HEK293 (cell line): ENCODE measurements around the gene DCAF7.

Experiments used
- CTCF ChIA-PET: fragments of 350-600 bp; formaldehyde crosslinking; extraction: SDS; loops from one replicate; lab custom pipeline; 2021; ENCODE audit warnings: antibody characterized with exemption; lab: Yijun Ruan, JAX
- POLR2A ChIA-PET: fragments of 300-600 bp; formaldehyde crosslinking; extraction: SDS; loops from one replicate; lab custom pipeline; 2020; ENCODE audit warnings: antibody characterized with exemption, inconsistent platforms; lab: Yijun Ruan, JAX
- H3K27ac ChIP-seq: fragments of 200-500 bp; sonication (Bioruptor generic); 2 replicates; pipeline ENCODE4 v1.5.1; 2014; ENCODE audit warnings: low read depth, low read length, control low read depth, inconsistent platforms; ENCODE audit errors: extremely low read depth
- H3K36me3 ChIP-seq, 2 experiments: fragments of 200-500 bp in 1 of 2; sonication (Bioruptor generic) in 1 of 2; 1 replicate in 1 of 2; 2 replicates in 1 of 2; pipeline ENCODE4 v1.5.1; 2014 to 2017; ENCODE audit warnings: inconsistent platforms in 2 of 2, low read length in 2 of 2; ENCODE audit not compliant: control insufficient read depth in 2 of 2, insufficient read depth in 1 of 2
- H3K4me1 ChIP-seq: fragments of 200-500 bp; sonication (Bioruptor generic); 2 replicates; pipeline ENCODE4 v1.5.1; 2014; ENCODE audit warnings: mild to moderate bottlenecking, low read length, inconsistent platforms; ENCODE audit not compliant: control insufficient read depth, insufficient read depth
- H3K4me3 ChIP-seq: 2 replicates; pipeline ENCODE4 v1.5.1; 2011; ENCODE audit warnings: low read depth, mild to moderate bottlenecking, control low read depth, low read length, moderate library complexity
- H3K9me3 ChIP-seq: fragments of 200-500 bp; sonication (Bioruptor generic); 2 replicates; pipeline ENCODE4 v1.5.1; 2014; ENCODE audit warnings: low read depth, low read length, inconsistent platforms; ENCODE audit not compliant: control insufficient read depth, insufficient read depth
- HOXC10 ChIP-seq: sonication (generic); formaldehyde crosslinking; IDR thresholded peaks from 2 replicates; pipeline ENCODE4 v1.8.1; 2023; ENCODE audit warnings: mild to moderate bottlenecking, missing genetic modification reagents
- KLF10 ChIP-seq: fragments of 450-650 bp; IDR thresholded peaks from 2 replicates; pipeline ENCODE4 v1.5.1; 2018; ENCODE audit warnings: missing biosample characterization, mild to moderate bottlenecking, missing genetic modification characterization
- PRDM10 ChIP-seq: fragments of 450-650 bp; formaldehyde crosslinking; IDR thresholded peaks from 2 replicates; pipeline ENCODE4 v1.5.1; 2016; ENCODE audit warnings: missing biosample characterization, missing genetic modification characterization
- PRDM4 ChIP-seq: fragments of 450-650 bp; formaldehyde crosslinking; IDR thresholded peaks from 2 replicates; pipeline ENCODE4 v1.5.1; 2017; ENCODE audit warnings: missing biosample characterization, missing genetic modification characterization
- SALL2 ChIP-seq: fragments of 450-650 bp; formaldehyde crosslinking; IDR thresholded peaks from 2 replicates; pipeline ENCODE4 v1.5.0; 2017; ENCODE audit warnings: missing biosample characterization, mild to moderate bottlenecking, missing genetic modification characterization, borderline replicate concordance
- TCF7L2 ChIP-seq: IDR thresholded peaks from 2 replicates; pipeline ENCODE4 v1.6.1; 2011; ENCODE audit warnings: low read depth, mild to moderate bottlenecking, inconsistent platforms, low read length, moderate library complexity, borderline replicate concordance
- ZBTB1 ChIP-seq: fragments of 450-650 bp; formaldehyde crosslinking; IDR thresholded peaks from 2 replicates; pipeline ENCODE4 v1.5.1; 2016; ENCODE audit warnings: missing biosample characterization, missing genetic modification characterization
- ZBTB10 ChIP-seq: fragments of 450-650 bp; formaldehyde crosslinking; IDR thresholded peaks from 2 replicates; pipeline ENCODE4 v1.5.1; 2016; ENCODE audit warnings: missing biosample characterization, missing genetic modification characterization
- ZBTB17 ChIP-seq: fragments of 450-650 bp; formaldehyde crosslinking; IDR thresholded peaks from 2 replicates; pipeline ENCODE4 v1.5.1; 2016; ENCODE audit warnings: missing biosample characterization, missing genetic modification characterization
- ZNF133 ChIP-seq: fragments of 450-650 bp; formaldehyde crosslinking; IDR thresholded peaks from 2 replicates; pipeline ENCODE4 v1.5.1; 2016; ENCODE audit warnings: missing biosample characterization, missing genetic modification characterization
- ZNF148 ChIP-seq: fragments of 450-650 bp; formaldehyde crosslinking; IDR thresholded peaks from 2 replicates; pipeline ENCODE4 v1.5.0; 2017; ENCODE audit warnings: missing biosample characterization, missing genetic modification characterization, borderline replicate concordance
- ZNF155 ChIP-seq: fragments of 450-650 bp; formaldehyde crosslinking; IDR thresholded peaks from 2 replicates; pipeline ENCODE4 v1.5.1; 2016; ENCODE audit warnings: missing biosample characterization, missing genetic modification characterization
- ZNF157 ChIP-seq: fragments of 450-650 bp; formaldehyde crosslinking; IDR thresholded peaks from 2 replicates; pipeline ENCODE4 v1.5.1; 2016; ENCODE audit warnings: missing biosample characterization, missing genetic modification characterization
- ZNF214 ChIP-seq: fragments of 450-650 bp; formaldehyde crosslinking; IDR thresholded peaks from 2 replicates; pipeline ENCODE4 v1.5.1; 2017; ENCODE audit warnings: missing biosample characterization, mild to moderate bottlenecking, missing genetic modification characterization, borderline replicate concordance
- ZNF223 ChIP-seq: fragments of 450-650 bp; formaldehyde crosslinking; IDR thresholded peaks from 2 replicates; pipeline ENCODE4 v1.5.1; 2016; ENCODE audit warnings: missing biosample characterization, missing genetic modification characterization
- ZNF24 ChIP-seq: fragments of 450-650 bp; formaldehyde crosslinking; IDR thresholded peaks from 2 replicates; pipeline ENCODE4 v1.5.1; 2016; ENCODE audit warnings: missing biosample characterization, missing genetic modification characterization
- ZNF391 ChIP-seq: fragments of 450-650 bp; formaldehyde crosslinking; IDR thresholded peaks from 2 replicates; pipeline ENCODE4 v1.5.1; 2016; ENCODE audit warnings: low read depth, missing biosample characterization, missing genetic modification characterization, borderline replicate concordance
- ZNF473 ChIP-seq: fragments of 450-650 bp; formaldehyde crosslinking; IDR thresholded peaks from 2 replicates; pipeline ENCODE4 v1.5.1; 2017; ENCODE audit warnings: missing biosample characterization, missing genetic modification characterization
- ZNF580 ChIP-seq: fragments of 450-650 bp; formaldehyde crosslinking; IDR thresholded peaks from 2 replicates; pipeline ENCODE4 v1.5.1; 2016; ENCODE audit warnings: missing biosample characterization, missing genetic modification characterization
- ZNF660 ChIP-seq: fragments of 450-650 bp; IDR thresholded peaks from 2 replicates; pipeline ENCODE4 v1.5.1; 2018; ENCODE audit warnings: missing biosample characterization, mild to moderate bottlenecking, missing genetic modification characterization

The DCAF7 gene

GRCh38 chr17:63589646-63590045, 39.4 kb downstream of the DCAF7 start:
- no peak overlapping the region for H3K27ac ChIP-seq
- H3K4me3 ChIP-seq, result no peak overlapping the region
- no peaks in the 10 kb centered on the region for H3K4me1 ChIP-seq
- CTCF ChIA-PET, result interaction anchor here (1.1 kb wide), 1 partner anchor 154 kb away, joined by 3 read pairs; no protein-coding TSS in a partner anchor
- POLR2A ChIA-PET, result no interaction called here
- H3K9me3 ChIP-seq, result no peaks in the 10 kb centered on the region
- TF ChIP-seq ZNF148 (tag by site-specific recombination) (no peak), ZBTB1 (tag by site-specific recombination) (no peak), ZBTB17 (tag by site-specific recombination) (no peak), ZNF157 (tag by site-specific recombination) (no peak), ZNF24 (tag by site-specific recombination) (no peak), SALL2 (tag by site-specific recombination) (no peak), ZNF214 (tag by site-specific recombination) (no peak), KLF10 (tag by site-specific recombination) (no peak), ZNF580 (no peak), PRDM10 (tag by site-specific recombination) (no peak), PRDM4 (tag by site-specific recombination) (no peak), ZNF473 (tag by site-specific recombination) (no peak), HOXC10 (CRISPR knock-in tag) (no peak), ZNF391 (tag by site-specific recombination) (no peak), ZBTB10 (no peak), ZNF155 (tag by site-specific recombination) (no peak), TCF7L2 (no peak), ZNF133 (tag by site-specific recombination) (no peak), ZNF660 (tag by site-specific recombination) (no peak), ZNF223 (tag by site-specific recombination) (no peak)
- H3K36me3 ChIP-seq, result peaks cover 62 to 89% of the 10 kb centered on the region in 2 experiments
